Endothelial cell of umbilical vein (primary cell): Measurements from ENCODE around the gene WHRN. TPM values are rescaled to one million over a fixed set of nuclear protein-coding genes. Genes with fewer than 3 reads are reported as not detected.

Experiments used
- BruUV-seq: library from RNA; stranded (reverse); fragments of 400-500 nt; replicated peaks from 2 replicates; lab custom pipeline; 2021; lab: Mats Ljungman, UMichigan
- CTCF ChIA-PET: fragments of 300-600, 350-600 bp; sonication (Branson Sonifier 250); formaldehyde crosslinking; loops from one replicate; lab custom pipeline; 2021; ENCODE audit warnings: antibody characterized with exemption, inconsistent platforms; lab: Charles Lee
- POLR2A ChIA-PET: fragments of 300-600, 350-600 bp; sonication (Branson Sonifier 250); formaldehyde crosslinking; loops from one replicate; lab custom pipeline; 2021; ENCODE audit warnings: antibody characterized with exemption, inconsistent platforms; lab: Charles Lee
- DNase-seq: peaks from one replicate; pipeline ENCODE4 v3.0.0-alpha.2; 2011; ENCODE audit warnings: low read depth, low spot score
- FAIRE-seq: peaks from 2 replicates; lab custom pipeline; 2011; peaks lifted over from hg19 to GRCh38; lab: Jason Lieb, UNC
- H2AFZ ChIP-seq: 2 replicates; pipeline ENCODE4 v1.6.0; 2012; ENCODE audit warnings: low read depth, low read length, control low read depth, inconsistent platforms
- H3K27ac ChIP-seq: 2 replicates; pipeline ENCODE4 v1.5.1; 2011; ENCODE audit warnings: low read depth, mild to moderate bottlenecking, control low read depth, low read length, moderate library complexity; ENCODE audit not compliant: insufficient read depth
- H3K27me3 ChIP-seq, 2 experiments: 2 replicates each; pipeline versions ENCODE4 v1.6.0 to v1.6.1; 2011; ENCODE audit warnings: low read length in 2 of 2, mixed read lengths in 1 of 2; ENCODE audit not compliant: control insufficient read depth in 2 of 2, insufficient read depth in 2 of 2
- H3K36me3 ChIP-seq, 2 experiments: 2 replicates in 1 of 2; 3 replicates in 1 of 2; pipeline ENCODE4 v1.5.1; 2011; ENCODE audit warnings: low read length in 2 of 2, mild to moderate bottlenecking in 1 of 2, moderate library complexity in 1 of 2; ENCODE audit not compliant: control insufficient read depth in 2 of 2, insufficient read depth in 2 of 2; ENCODE audit errors: extremely low read depth in 1 of 2
- H3K4me1 ChIP-seq: 3 replicates; pipeline ENCODE4 v1.5.1; 2011; ENCODE audit warnings: mild to moderate bottlenecking, low read length; ENCODE audit not compliant: control insufficient read depth, insufficient read depth; ENCODE audit errors: extremely low read depth
- H3K4me2 ChIP-seq: 2 replicates; pipeline ENCODE4 v1.6.1; 2011; ENCODE audit warnings: low read length, control low read depth, mixed read lengths; ENCODE audit not compliant: insufficient read depth
- H3K4me3 ChIP-seq, 3 experiments: fragments of 200-600 bp in 1 of 3; sonication (generic), shearing (Covaris generic) in 1 of 3; replicated peaks in 1 of 3; 2 replicates each; pipeline ENCODE4 v1.5.1; 2011 to 2016; ENCODE audit warnings: control low read depth in 3 of 3, low read length in 3 of 3, mild to moderate bottlenecking in 2 of 3, inconsistent platforms in 1 of 3, low read depth in 1 of 3, moderate library complexity in 1 of 3; ENCODE audit not compliant: insufficient read depth in 1 of 3
- H3K79me2 ChIP-seq: 2 replicates; pipeline ENCODE4 v1.6.0; 2012; ENCODE audit warnings: low read length, inconsistent platforms; ENCODE audit not compliant: control insufficient read depth, insufficient read depth
- H3K9ac ChIP-seq: replicated peaks from 2 replicates; pipeline ENCODE3; 2011; ENCODE audit warnings: low read length, control low read depth; ENCODE audit not compliant: insufficient read depth; ENCODE audit errors: extremely low read depth
- H3K9me1 ChIP-seq: replicated peaks from 3 replicates; pipeline ENCODE4 v1.6.0; 2011; ENCODE audit warnings: mild to moderate bottlenecking, low read length; ENCODE audit not compliant: control insufficient read depth, insufficient read depth; ENCODE audit errors: extremely low read depth
- H3K9me3 ChIP-seq: replicated peaks from 2 replicates; pipeline ENCODE4 v1.5.1; 2012; ENCODE audit warnings: low read length, inconsistent platforms; ENCODE audit not compliant: control insufficient read depth, insufficient read depth
- H4K20me1 ChIP-seq: replicated peaks from 2 replicates; pipeline ENCODE3; 2011; ENCODE audit warnings: mild to moderate bottlenecking, low read length; ENCODE audit not compliant: control insufficient read depth, insufficient read depth; ENCODE audit errors: extremely low read depth
- CTCF ChIP-seq, 2 donors: IDR thresholded peaks; 1 replicate in 1 of 2; 2 replicates in 1 of 2; pipeline ENCODE4 v1.5.1; 2011; ENCODE audit warnings: low read length in 2 of 2, mild to moderate bottlenecking in 2 of 2, moderate library complexity in 2 of 2, control low read depth in 1 of 2, inconsistent platforms in 1 of 2, low read depth in 1 of 2; ENCODE audit not compliant: insufficient read depth in 1 of 2; ENCODE audit errors: extremely low read depth in 1 of 2
- EZH2 ChIP-seq: IDR thresholded peaks from 2 replicates; pipeline ENCODE4 v1.6.1; 2012; ENCODE audit warnings: borderline replicate concordance, low read depth, mild to moderate bottlenecking, moderate library complexity, low read length, inconsistent platforms; ENCODE audit not compliant: severe bottlenecking
- FOS ChIP-seq: IDR thresholded peaks from 2 replicates; pipeline ENCODE4 v1.6.1; 2011; ENCODE audit warnings: mild to moderate bottlenecking, low read length, moderate library complexity, borderline replicate concordance; ENCODE audit not compliant: insufficient read depth
- GATA2 ChIP-seq: IDR thresholded peaks from 2 replicates; pipeline ENCODE4 v1.7.0; 2011; ENCODE audit warnings: low read depth, mild to moderate bottlenecking, moderate library complexity, mixed read lengths, low read length; ENCODE audit not compliant: insufficient read length, insufficient read depth
- JUN ChIP-seq: IDR thresholded peaks from 2 replicates; pipeline ENCODE4 v1.6.1; 2011; ENCODE audit warnings: borderline replicate concordance, low read depth; ENCODE audit not compliant: insufficient read length, insufficient read depth
- MYC ChIP-seq: IDR thresholded peaks from one replicate; pipeline ENCODE4 v1.6.1; 2011; ENCODE audit warnings: mild to moderate bottlenecking, low read depth, low read length
- POLR2A ChIP-seq: IDR thresholded peaks from 2 replicates; pipeline ENCODE4 v1.6.1; 2012; ENCODE audit warnings: low read depth, mild to moderate bottlenecking, control low read depth, low read length
- POLR2AphosphoS5 ChIP-seq: IDR thresholded peaks from 2 replicates; pipeline ENCODE4 v1.6.1; 2012; ENCODE audit warnings: low read depth, mild to moderate bottlenecking, control low read depth, low read length, moderate library complexity; ENCODE audit not compliant: insufficient read depth
- dilution Hi-C: fragments of 300-500 bp; cut with MboI; formaldehyde crosslinking; loops from one replicate; pipeline ENCODE4 v1.15.0; 2019; ENCODE audit warnings: low sequenced_read_pairs; ENCODE audit not compliant: extremely low pct_ligation_motif_present
- intact Hi-C: fragments of 100-400 bp; cut with micrococcal nuclease; formaldehyde crosslinking; loops from one replicate; pipeline ENCODE4 v1.10.0; 2022
- polyA plus RNA-seq, 4 experiments: library from polyadenylated mRNA; depleted of rRNA in 3 of 4; stranded (reverse) in 3 of 4; unstranded in 1 of 4; fragments of >200 nt; gene quantifications; 2 replicates each; pipeline versions ENCODE4 v1.2.1 to v1.2.3, GENCODE V29; 2011 to 2012; ENCODE audit warnings: missing spikeins in 1 of 4
- small RNA-seq: library from RNA; depleted of rRNA; stranded (forward); fragments of <200 nt; gene quantifications from one replicate; pipeline ENCODE3, GENCODE V24; 2012; ENCODE audit warnings: low replicate concordance, low read depth; ENCODE audit not compliant: insufficient read depth, insufficient read length
- total RNA-seq: library from RNA; stranded (reverse); gene quantifications from 2 replicates; pipeline ENCODE4 v1.2.3, GENCODE V29; 2021
- TF ChIP-seq, protein P1 (sequence below): IDR thresholded peaks from 2 replicates; pipeline ENCODE4 v1.6.1; 2011; ENCODE audit not compliant: insufficient read depth, insufficient read length

WHRN gene
- total and polyA plus RNA-seq, 2 donors (not counting 3 experiments of a cell fraction or from before 2014, with no cell fraction given), result 0.35 to 0.69 TPM

GRCh38 chr9:114355821-114356220 lies 149.5 kb downstream of the WHRN start:
- TF ChIP-seq GATA2, result no peak
- TF ChIP-seq POLR2A, result no peak
- TF ChIP-seq, protein P1, sequence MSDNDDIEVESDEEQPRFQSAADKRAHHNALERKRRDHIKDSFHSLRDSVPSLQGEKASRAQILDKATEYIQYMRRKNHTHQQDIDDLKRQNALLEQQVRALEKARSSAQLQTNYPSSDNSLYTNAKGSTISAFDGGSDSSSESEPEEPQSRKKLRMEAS, result no peak
- TF ChIP-seq POLR2AphosphoS5, result no peak
- TF ChIP-seq FOS, result no peak
- TF ChIP-seq EZH2, result no peak
- no peak for TF ChIP-seq MYC
- TF ChIP-seq JUN, result no peak
- TF ChIP-seq CTCF (IDR thresholded peaks at IDR 0.05; ENCODE audit: extremely low read depth in 1 of 2, insufficient read depth in 1 of 2, low read depth in 1 of 2, low read length in 2 of 2), result no peak
- Histone ChIP-seq H2AFZ (no peak overlapping the region), H3K4me1 (no peaks in the 10 kb centered on the region), H3K9ac (no peak overlapping the region), H3K4me3 (no peak overlapping the region), H4K20me1 (no peaks in the 10 kb centered on the region), H3K79me2 (no peaks in the 10 kb centered on the region), H3K9me1 (no peaks in the 10 kb centered on the region), H3K9me3 (no peaks in the 10 kb centered on the region), H3K27me3 (no peaks in the 10 kb centered on the region), H3K27ac (no peak overlapping the region), H3K36me3 (peaks cover 5 to 34% of the 10 kb centered on the region in 2 experiments), H3K4me2 (no peak overlapping the region)
- CTCF ChIA-PET, result no interaction called here
- dilution Hi-C loops (no loop called here), intact Hi-C loops (no loop called here)
- FAIRE-seq, result no peak
- no peak for DNase-seq
- POLR2A ChIA-PET, result no interaction called here
- BruUV-seq, result no TSS peak

Small RNA genes lying within 50 kb of the gene (small RNA-seq; reads per million reads assigned to genes)
- not detected for gene AL138895.2

Other genes starting within 250 kb of the WHRN start
- gene ORM1, start 182.4 kb downstream of the WHRN start, total RNA-seq, result not detected in 2 replicates
- gene ORM1, start 182.4 kb downstream of the WHRN start, polyA plus RNA-seq, result not detected in 2 replicates
- gene ORM2, start 175.6 kb downstream of the WHRN start, total RNA-seq, result not detected in 2 replicates
- not detected in 2 replicates for gene ORM2, start 175.6 kb downstream of the WHRN start, polyA plus RNA-seq
- 19.9 and 22.4 TPM in 2 replicates for gene AKNA, start 117.5 kb downstream of the WHRN start, total RNA-seq
- 11.3 and 13.8 TPM in 2 replicates for gene AKNA, start 117.5 kb downstream of the WHRN start, polyA plus RNA-seq
- gene ATP6V1G1, start 82.3 kb upstream of the WHRN start, total RNA-seq, result 78.9 and 82.0 TPM in 2 replicates
- gene ATP6V1G1, start 82.3 kb upstream of the WHRN start, polyA plus RNA-seq, result 72.0 and 96.9 TPM in 2 replicates
- 7.6 and 8.8 TPM in 2 replicates for gene TMEM268, start 105.8 kb upstream of the WHRN start, total RNA-seq
- gene TMEM268, start 105.8 kb upstream of the WHRN start, polyA plus RNA-seq, result 7.5 and 8.2 TPM in 2 replicates
- not detected in 2 replicates for gene TEX53, start 152.3 kb upstream of the WHRN start, total RNA-seq
- gene TEX53, start 152.3 kb upstream of the WHRN start, polyA plus RNA-seq, result not detected in 2 replicates
- gene TEX48, start 176.7 kb upstream of the WHRN start, total RNA-seq, result not detected in 2 replicates
- gene TEX48, start 176.7 kb upstream of the WHRN start, polyA plus RNA-seq, result not detected in 2 replicates